ENCODE results near the gene SP3. TPM values are rescaled to one million over a fixed set of nuclear protein-coding genes. Genes with fewer than 3 reads are reported as not detected.
"Not testable (repeated sequence)": the region's sequence is repeated elsewhere in the genome, so short reads cannot be mapped to it uniquely, and the experiment has no call there.

The SP3 gene
- polyA plus RNA-seq, 1 donor (not counting 4 experiments of a cell fraction or from before 2014, with no cell fraction given) = 46.7 TPM

- Histone ChIP-seq H3K4me2 (ENCODE audit: control insufficient read depth, extremely low read depth, insufficient read depth, low read depth, low read length) (no peak overlapping the region), H2AFZ (ENCODE audit: control insufficient read depth, low read length) (no peak overlapping the region), H3K9me1 (ENCODE audit: control insufficient read depth, extremely low read depth, insufficient read depth, low read length) (no peaks in the 10 kb centered on the region), H3K4me1 (ENCODE audit: control insufficient read depth, extremely low read depth, insufficient read depth, low read length) (no peaks in the 10 kb centered on the region), H3K27ac (ENCODE audit: control insufficient read depth, insufficient read depth, low read length) (no peak overlapping the region), H3K36me3 (ENCODE audit: control insufficient read depth in 2 of 2, extremely low read depth in 1 of 2, insufficient read depth in 2 of 2, low read length in 2 of 2) (no peaks in the 10 kb centered on the region), H3K79me2 (ENCODE audit: control insufficient read depth, insufficient read depth, low read length) (no peaks in the 10 kb centered on the region), H3K4me3 (ENCODE audit: control insufficient read depth in 2 of 3, extremely low read depth in 1 of 3, insufficient read depth in 2 of 3, low read depth in 1 of 3, low read length in 3 of 3) (no peak overlapping the region), H3K9me3 (ENCODE audit: control insufficient read depth, low read depth, low read length) (peaks cover 2% of the 10 kb centered on the region), H3K9ac (ENCODE audit: control insufficient read depth, extremely low read depth, insufficient read depth, low read length) (no peak overlapping the region), H4K20me1 (ENCODE audit: control insufficient read depth, extremely low read depth, insufficient read depth, low read length) (no peaks in the 10 kb centered on the region), H3K27me3 (ENCODE audit: control insufficient read depth, extremely low read depth, insufficient read depth, low read length) (no peaks in the 10 kb centered on the region)
- dilution Hi-C loops (cut with MboI; ENCODE audit: extremely low pct_ligation_motif_present, low sequenced_read_pairs) = no loop called here
- no peak for FAIRE-seq
- DNase-seq (ENCODE audit: low read depth, low spot score) = no peak
- TF ChIP-seq, protein P1, sequence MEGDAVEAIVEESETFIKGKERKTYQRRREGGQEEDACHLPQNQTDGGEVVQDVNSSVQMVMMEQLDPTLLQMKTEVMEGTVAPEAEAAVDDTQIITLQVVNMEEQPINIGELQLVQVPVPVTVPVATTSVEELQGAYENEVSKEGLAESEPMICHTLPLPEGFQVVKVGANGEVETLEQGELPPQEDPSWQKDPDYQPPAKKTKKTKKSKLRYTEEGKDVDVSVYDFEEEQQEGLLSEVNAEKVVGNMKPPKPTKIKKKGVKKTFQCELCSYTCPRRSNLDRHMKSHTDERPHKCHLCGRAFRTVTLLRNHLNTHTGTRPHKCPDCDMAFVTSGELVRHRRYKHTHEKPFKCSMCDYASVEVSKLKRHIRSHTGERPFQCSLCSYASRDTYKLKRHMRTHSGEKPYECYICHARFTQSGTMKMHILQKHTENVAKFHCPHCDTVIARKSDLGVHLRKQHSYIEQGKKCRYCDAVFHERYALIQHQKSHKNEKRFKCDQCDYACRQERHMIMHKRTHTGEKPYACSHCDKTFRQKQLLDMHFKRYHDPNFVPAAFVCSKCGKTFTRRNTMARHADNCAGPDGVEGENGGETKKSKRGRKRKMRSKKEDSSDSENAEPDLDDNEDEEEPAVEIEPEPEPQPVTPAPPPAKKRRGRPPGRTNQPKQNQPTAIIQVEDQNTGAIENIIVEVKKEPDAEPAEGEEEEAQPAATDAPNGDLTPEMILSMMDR (optimal IDR thresholded peaks at IDR 0.05 in 1 of 3, IDR thresholded peaks at IDR 0.05 in 1 of 3, conservative IDR thresholded peaks at IDR 0.05 in 1 of 3; ENCODE audit: extremely low read depth in 1 of 3, insufficient read depth in 2 of 3, low read length in 3 of 3) = no peak
- no peak for TF ChIP-seq EZH2 (IDR thresholded peaks at IDR 0.05; ENCODE audit: low read length)
These were observed 72.8 kb downstream of the SP3 start for GRCh38 chr2:173892341-173892740.

DNA sequence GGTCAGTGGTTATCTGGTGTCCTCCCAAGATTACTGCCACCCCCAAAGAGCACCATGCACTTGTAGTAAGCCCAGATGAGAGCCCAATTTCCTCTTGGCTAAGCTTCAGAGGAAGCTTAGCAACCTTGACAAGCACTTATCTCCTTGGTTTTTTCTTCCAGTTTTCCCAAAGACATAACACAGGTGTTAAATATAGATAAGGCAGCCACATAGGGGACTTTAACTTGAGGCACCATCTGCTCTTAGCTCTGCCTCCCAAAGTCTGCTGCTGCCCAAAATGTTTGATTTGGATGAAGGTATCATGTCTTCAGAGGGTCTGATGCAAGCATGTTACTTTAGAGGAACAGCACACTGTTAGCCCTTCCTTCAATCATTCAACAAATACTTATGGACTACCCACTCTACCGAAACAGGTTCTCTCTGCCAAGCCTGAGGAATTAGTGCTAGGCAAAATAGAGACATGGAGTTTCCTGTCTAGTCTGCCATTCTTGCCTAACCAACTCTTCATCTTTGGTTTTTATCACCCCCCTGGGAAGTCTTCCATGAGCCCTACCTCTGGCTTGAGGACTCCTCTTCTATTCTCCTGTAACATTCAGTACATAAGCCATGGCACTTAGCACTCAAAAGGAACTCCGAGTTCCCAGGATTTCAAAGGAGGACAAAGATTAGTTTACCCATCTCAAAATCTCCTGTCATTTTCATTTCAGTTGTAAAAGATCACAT, 73.7 kb downstream of the SP3 start:
- dilution Hi-C loops (cut with MboI; ENCODE audit: extremely low pct_ligation_motif_present, low sequenced_read_pairs) = no loop called here
- Histone ChIP-seq H3K4me3 (ENCODE audit: control insufficient read depth in 2 of 3, extremely low read depth in 1 of 3, insufficient read depth in 2 of 3, low read depth in 1 of 3, low read length in 3 of 3) (no peak overlapping the region), H3K27ac (ENCODE audit: control insufficient read depth, insufficient read depth, low read length) (no peak overlapping the region), H3K4me1 (ENCODE audit: control insufficient read depth, extremely low read depth, insufficient read depth, low read length) (no peaks in the 10 kb centered on the region), H3K9me3 (ENCODE audit: control insufficient read depth, low read depth, low read length) (peaks cover 2% of the 10 kb centered on the region), H3K79me2 (ENCODE audit: control insufficient read depth, insufficient read depth, low read length) (no peaks in the 10 kb centered on the region), H3K9ac (ENCODE audit: control insufficient read depth, extremely low read depth, insufficient read depth, low read length) (no peak overlapping the region), H2AFZ (ENCODE audit: control insufficient read depth, low read length) (no peak overlapping the region), H4K20me1 (ENCODE audit: control insufficient read depth, extremely low read depth, insufficient read depth, low read length) (no peaks in the 10 kb centered on the region), H3K27me3 (ENCODE audit: control insufficient read depth, extremely low read depth, insufficient read depth, low read length) (no peaks in the 10 kb centered on the region), H3K36me3 (ENCODE audit: control insufficient read depth in 2 of 2, extremely low read depth in 1 of 2, insufficient read depth in 2 of 2, low read length in 2 of 2) (no peaks in the 10 kb centered on the region), H3K9me1 (ENCODE audit: control insufficient read depth, extremely low read depth, insufficient read depth, low read length) (no peaks in the 10 kb centered on the region), H3K4me2 (ENCODE audit: control insufficient read depth, extremely low read depth, insufficient read depth, low read depth, low read length) (no peak overlapping the region)
- DNase-seq (ENCODE audit: low read depth, low spot score) (no peak), FAIRE-seq (no peak)
- no peak for TF ChIP-seq EZH2 (IDR thresholded peaks at IDR 0.05; ENCODE audit: low read length)
- TF ChIP-seq, protein P1 (optimal IDR thresholded peaks at IDR 0.05 in 1 of 3, IDR thresholded peaks at IDR 0.05 in 1 of 3, conservative IDR thresholded peaks at IDR 0.05 in 1 of 3; ENCODE audit: extremely low read depth in 1 of 3, insufficient read depth in 2 of 3, low read length in 3 of 3) = no peak

DNA sequence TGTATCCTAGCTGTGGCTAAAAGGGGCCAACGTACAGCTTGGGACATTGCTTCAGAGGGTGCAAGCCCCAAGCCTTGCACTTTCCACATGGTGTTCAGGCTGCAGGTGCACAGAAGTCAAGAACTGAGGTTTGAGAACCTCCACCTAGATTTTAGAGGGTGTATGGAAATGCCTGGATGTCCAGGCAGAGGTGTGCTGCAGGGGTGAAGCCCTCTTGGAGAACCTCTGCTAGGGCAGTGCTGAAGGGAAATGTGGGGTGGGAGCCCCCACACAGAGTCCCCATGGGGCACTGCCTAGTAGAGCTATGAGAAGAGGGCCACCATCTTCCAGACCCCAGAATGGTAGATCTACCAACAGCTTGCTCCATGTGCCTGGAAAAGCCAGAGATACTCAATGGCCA, 75.7 kb downstream of the SP3 start:
- dilution Hi-C loops (cut with MboI; ENCODE audit: extremely low pct_ligation_motif_present, low sequenced_read_pairs); FAIRE-seq; H3K27ac ChIP-seq (ENCODE audit: control insufficient read depth, insufficient read depth, low read length); H3K4me1 ChIP-seq (ENCODE audit: control insufficient read depth, extremely low read depth, insufficient read depth, low read length); H3K79me2 ChIP-seq (ENCODE audit: control insufficient read depth, insufficient read depth, low read length); H3K4me2 ChIP-seq (ENCODE audit: control insufficient read depth, extremely low read depth, insufficient read depth, low read depth, low read length); H4K20me1 ChIP-seq (ENCODE audit: control insufficient read depth, extremely low read depth, insufficient read depth, low read length); H3K9me1 ChIP-seq (ENCODE audit: control insufficient read depth, extremely low read depth, insufficient read depth, low read length); H2AFZ ChIP-seq (ENCODE audit: control insufficient read depth, low read length); H3K9ac ChIP-seq (ENCODE audit: control insufficient read depth, extremely low read depth, insufficient read depth, low read length); H3K9me3 ChIP-seq (ENCODE audit: control insufficient read depth, low read depth, low read length); DNase-seq (ENCODE audit: low read depth, low spot score); H3K36me3 ChIP-seq (ENCODE audit: control insufficient read depth in 2 of 2, extremely low read depth in 1 of 2, insufficient read depth in 2 of 2, low read length in 2 of 2); H3K27me3 ChIP-seq (ENCODE audit: control insufficient read depth, extremely low read depth, insufficient read depth, low read length); H3K4me3 ChIP-seq (ENCODE audit: control insufficient read depth in 2 of 3, extremely low read depth in 1 of 3, insufficient read depth in 2 of 3, low read depth in 1 of 3, low read length in 3 of 3): not testable (repeated sequence)

Data from keratinocyte (primary cell).